H4 (cell line): Measurements from ENCODE around the gene PKMYT1. TPM values are rescaled to one million over a fixed set of nuclear protein-coding genes. Genes with fewer than 3 reads are reported as not detected.
A peak's percentile ranks its signal among the peaks of the same experiment; 100 is the strongest.

ENCODE experiments used
- DNase-seq: peaks from one replicate; pipeline ENCODE4 v3.0.0-alpha.2; 2015; ENCODE audit warnings: low spot score
- total RNA-seq: library from RNA; depleted of rRNA; stranded (reverse); fragments of >200 nt; shearing (Covaris generic); gene quantifications from 2 replicates; pipeline ENCODE4 v1.2.3, GENCODE V29; 2014

Gene PKMYT1
- total RNA-seq, 1 experiment from 2014 or later, result 19.9 TPM

DNA sequence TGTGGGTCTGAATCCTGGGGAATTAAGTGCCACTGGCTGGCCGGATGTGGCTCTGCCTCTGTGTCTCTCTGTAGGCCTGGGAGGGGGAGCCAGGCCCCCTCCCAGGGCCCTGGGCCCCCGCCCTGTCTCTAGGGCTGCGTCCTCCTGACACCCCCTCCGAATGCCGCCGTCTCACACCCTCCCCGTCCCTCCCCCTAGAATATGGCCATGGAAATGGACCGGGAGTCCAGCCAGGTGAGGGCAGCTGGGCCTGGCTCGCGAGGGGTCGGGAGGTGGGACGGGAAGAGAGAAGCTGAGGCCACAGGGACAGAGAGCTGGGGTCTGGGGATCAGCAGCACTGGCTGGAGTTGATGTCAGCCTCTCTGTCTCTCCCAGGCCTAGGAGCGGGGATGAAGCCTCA, 16.1 kb upstream of the PKMYT1 start:
- DNase-seq, result no peak

- no peak for DNase-seq
Measured at GRCh38 chr16:2992383-2993081, 12.3 kb upstream of the PKMYT1 start.

- DNase-seq, result no peak
Measured at GRCh38 chr16:2991566-2992261, 11.5 kb upstream of the PKMYT1 start.

DNA sequence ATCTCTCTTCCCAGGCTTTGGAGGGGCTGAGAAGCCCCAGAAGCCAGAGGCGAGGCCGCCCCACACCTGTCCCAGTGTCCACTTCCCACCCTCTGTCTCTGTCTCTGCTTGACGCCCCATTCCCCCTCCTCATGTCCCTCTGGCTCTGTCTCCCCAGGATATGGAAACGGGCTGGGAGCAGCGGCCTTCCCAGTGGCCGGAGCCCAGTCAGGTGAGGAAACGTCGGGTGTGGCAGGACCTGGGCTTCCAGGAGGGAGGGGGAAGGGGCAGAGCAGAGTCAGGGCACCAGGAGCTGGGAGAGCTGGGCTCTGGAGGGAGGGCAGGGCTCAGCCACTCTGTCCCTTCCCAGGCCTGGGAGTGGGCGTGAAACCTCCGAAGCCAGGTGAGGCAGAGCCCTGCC, 10.6 kb upstream of the PKMYT1 start:
- DNase-seq, result no peak

DNA sequence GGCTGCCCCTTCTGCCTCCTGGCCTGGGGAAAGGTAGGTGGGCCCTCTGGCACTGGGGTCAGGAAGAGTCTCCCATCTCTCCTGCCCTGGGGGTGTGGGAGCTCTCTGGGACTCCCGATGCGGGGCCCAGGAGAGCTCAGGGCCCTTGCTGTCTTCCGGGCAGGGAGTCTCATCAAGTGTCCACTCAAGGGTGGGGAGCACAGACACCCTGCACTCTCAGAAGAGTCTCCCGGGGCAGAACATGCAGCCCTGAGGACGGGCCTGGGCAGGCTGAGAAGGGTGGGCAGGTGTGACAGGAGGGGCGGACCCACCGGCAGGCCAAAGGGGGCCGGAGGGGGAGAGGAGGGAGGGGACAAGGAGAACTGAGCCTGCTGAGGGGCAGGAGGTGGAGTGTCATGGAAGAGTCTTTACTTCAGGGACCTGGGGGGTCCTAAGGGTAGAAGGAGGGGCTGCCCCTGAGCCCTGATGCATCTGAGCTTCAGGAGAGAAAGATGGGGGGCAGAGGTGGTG, 8.4 kb upstream of the PKMYT1 start:
- DNase-seq, result no peak

DNA sequence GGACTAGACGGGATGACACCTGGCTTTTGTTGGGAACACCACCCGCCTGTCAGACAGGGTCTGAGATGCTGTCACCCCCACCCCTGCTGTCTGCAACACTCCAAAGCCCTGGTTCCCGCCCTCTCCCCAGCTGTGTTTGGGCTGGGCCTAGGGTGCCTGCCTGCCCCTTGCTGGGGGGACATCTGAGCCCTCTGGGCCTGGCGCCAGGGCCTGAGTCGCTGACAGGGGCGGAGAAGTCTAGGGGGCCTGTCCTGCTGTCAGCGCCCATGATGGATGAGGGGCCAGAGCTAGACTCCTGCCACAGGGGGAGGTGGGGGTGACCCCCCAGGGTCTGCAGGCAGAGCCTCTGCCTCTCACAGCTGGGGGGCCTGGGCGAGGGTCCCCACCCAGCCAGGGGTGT, 7.6 kb upstream of the PKMYT1 start:
- no peak for DNase-seq

DNA sequence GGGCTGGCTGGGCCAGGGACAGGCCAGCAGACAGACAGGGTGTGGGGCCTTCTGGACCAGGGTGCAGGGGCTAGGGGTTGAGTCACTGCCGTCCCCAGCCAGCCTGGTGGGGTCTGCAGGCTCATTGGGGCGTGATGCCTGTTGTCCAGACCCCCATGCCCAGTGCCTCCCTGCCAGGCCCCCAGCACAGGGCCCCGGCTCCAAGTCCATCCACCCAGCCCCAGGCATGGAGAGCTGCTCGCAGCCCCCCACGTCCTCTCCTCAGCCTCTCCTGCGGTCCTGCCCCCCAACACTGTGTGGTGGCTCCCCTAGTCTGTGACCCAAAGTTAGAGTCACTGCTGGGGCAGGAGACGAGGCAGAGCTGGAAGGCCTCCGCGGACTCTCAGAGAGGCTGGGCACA, 7.0 kb upstream of the PKMYT1 start:
- no peak for DNase-seq

DNA sequence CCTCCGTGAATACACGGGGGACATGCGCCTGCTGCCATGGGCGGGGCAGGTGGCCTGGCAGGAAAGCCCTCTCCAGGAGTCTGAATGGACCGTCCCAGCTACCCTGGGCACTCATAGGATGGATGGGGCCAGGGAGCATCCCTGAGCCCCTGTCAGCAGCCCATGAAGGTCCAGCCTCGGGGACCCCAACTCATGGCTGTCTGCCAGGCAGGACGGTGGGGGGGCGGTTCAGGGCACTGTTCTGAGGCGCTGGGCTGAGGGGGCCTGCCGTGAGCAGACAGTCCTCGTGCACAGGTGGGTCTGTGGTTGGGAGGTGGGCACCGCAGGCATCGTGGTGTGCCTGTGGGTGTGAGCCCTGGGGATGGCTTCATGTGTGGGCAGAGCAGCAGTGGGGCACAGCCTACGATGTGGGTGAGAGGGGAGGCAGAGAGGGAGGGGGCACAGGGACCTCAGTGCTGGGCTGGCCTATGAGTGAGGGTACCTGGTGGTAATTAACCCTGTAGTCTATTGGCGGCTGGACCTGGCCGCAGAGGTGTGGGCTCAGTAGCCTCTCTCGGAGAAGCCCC, 6.5 kb upstream of the PKMYT1 start:
- no peak for DNase-seq

- no peak for DNase-seq
Measured at GRCh38 chr16:2985893-2986355, 5.7 kb upstream of the PKMYT1 start.

DNA sequence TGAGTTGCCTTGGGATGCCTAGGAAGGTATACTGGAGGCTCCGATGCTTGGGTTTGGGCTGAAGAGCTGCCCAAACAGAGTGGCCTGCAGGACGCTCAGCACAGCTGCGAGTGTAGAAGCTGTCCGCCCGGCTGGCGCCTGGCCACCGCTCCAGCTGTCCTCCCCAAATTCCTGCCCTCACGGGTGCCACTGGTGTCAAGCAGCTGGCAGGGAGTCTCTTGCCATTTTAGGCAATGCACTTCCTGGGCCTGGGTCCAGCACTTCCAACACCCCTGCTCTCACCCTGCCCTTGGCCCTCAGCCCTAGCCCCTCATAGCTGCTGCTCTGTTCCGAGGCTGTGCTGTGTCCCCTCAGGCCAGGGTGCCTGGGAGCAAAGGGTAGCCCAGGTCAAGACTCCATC, 5.2 kb upstream of the PKMYT1 start:
- no peak for DNase-seq

DNA sequence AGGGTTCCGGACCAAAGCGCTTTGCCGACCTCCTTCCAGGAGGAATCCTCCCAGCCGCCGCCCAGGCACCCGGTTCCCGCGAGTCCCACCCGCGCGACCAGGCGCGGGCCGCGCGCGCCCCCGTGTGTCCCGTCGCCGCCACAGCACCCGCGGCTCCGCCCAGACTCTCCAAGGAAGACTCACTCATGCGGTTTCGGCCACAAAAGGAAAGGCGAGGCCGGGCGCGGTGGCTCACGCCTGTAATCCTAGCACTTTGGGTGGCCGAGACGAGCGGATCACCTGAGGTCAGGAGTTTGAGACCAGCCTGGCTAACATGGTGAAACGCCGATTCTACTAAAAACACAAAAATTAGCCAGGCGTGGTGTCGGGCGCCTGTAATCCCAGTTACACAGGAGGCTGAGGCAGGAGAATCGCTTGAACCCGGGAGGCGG, 3.5 kb upstream of the PKMYT1 start:
- DNase-seq, result peak; percentile 77

- no peak for DNase-seq
Measured at GRCh38 chr16:2982402-2982801, 2.2 kb upstream of the PKMYT1 start.

- no peak for DNase-seq
Measured at GRCh38 chr16:2981899-2982250, 1.6 kb upstream of the PKMYT1 start.

DNA sequence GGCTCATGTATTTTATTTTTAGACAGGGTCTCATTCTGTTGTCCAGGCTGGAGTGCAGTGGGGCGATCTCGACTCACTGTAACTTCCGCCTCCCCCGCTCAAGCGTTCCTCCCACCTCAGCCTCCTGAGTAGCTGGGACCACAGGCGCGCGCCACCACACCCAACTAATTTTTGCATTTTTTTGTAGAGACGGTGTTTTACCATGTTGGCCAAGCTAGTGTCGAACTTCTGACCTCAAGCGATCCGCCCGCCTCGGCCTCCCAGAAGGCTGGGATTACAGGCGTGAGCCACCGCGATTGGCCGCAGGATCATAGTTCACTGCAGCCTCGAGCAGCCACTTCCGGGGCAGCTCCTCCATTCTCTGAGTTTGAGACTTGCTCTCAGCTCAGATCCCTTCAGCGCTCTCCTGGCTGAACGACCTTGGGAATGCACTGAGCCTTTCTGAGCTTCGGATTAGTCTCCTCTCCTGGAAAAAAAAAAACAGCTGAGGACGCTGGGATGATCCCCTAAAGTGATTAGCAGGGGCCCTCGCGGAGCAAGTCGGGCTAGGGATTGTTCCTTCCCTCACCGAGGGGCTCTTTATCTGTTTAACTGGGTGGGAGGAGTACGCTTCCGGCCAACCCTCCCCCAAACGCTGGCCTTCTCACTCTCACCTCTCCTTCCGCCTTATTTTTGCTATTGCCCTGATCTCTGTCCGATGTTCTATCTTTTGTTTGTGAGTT, 1.1 kb upstream of the PKMYT1 start:
- DNase-seq, result no peak

- DNase-seq, result no peak
Measured at GRCh38 chr16:2979669-2980226, 498 bp downstream of the PKMYT1 start.

DNA sequence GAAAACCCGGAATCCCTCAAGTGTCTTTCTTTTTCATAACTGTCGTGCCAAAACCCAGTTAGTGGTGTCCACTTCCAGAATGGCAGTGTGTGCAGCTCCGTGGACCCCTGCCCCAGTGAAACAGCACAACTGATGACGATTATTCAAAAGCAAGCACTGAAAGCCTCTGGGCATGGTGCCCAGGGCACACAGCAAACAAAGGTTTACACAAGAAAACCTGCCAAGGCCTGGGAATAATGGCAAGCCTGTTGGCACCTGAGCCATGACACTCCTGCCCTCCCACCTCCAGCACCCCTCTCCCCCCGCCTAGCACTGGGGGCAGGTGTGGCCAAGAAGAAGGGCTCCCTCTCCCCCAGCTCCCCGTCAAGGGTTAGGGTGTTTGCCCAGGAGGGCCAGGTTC, 2.8 kb downstream of the PKMYT1 start:
- DNase-seq, result no peak

DNA sequence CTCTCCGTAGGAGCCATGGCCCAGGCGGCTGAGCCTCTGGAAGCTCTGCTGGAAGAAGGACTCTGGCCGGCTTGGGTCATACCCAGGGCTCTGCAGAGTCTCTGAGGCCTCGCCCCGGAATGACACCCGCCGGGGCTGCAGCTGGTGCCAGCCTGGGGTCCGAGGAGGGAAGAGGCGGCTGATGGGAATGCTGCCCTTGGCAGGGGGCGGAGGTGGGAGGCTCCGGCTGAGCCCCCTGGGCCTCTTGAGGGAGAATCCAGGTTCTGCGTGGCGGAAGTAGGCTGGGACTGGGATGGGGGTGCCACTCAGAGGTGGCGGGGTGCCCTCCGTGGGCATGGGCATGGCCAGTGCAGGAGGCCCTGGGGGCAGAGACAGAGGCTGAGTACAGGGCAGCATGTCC, 3.6 kb downstream of the PKMYT1 start:
- DNase-seq, result no peak

DNA sequence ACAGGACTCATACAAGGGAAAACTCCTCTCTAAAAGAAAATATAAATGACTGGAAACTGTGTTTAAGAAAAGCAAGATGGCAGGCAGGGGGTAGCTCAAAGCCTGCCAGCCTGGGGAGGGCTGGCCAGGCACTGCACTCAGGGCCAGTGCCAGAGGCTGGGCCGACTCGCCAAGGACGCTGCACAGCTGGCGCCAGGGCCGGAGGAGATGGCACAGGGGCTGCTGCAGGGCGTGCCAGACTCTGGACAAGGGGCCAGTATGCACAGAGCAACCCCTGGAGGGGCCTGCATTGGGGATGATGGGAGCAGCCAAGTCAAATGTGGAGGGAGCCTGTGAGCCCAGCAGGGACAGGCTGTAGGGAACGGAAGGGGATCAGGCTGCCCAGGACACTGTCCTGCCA, 4.0 kb downstream of the PKMYT1 start:
- no peak for DNase-seq

DNA sequence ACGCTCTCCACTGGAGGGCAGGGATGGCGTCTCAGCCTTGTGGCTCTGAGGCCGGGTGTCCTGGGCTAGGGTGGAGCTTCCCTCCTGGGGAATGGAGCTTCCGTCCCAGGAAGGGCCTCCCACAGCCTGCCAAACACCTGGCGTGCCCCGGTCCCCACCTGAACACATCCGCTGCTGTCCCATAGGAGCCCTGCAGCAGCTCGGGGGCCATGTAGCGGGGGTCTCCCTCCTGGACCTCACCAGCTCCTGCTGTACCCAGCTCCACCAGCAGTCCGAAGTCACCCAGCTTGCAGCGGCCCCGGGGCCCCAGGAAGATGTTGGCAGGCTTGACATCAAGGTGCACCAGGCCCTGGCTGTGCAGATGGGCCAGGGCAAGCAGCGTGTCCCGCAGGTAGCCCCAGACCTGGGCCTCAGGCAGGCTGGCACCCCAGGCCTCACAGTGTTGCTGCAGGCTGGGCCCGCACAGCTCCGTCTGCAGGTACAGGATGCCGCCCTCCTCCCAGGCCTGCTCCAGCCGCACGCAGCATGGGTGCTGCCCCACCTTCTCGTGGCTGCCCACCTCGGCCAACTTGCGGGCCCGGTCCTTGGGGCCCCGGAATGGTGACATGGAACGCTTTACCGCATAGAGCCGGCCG, 5.0 kb downstream of the PKMYT1 start:
- DNase-seq, result no peak

GRCh38 chr16:2974319-2975056, 5.8 kb downstream of the PKMYT1 start:
- DNase-seq, result no peak
